Fibroblast of the aortic adventitia (primary cell): ENCODE results near the gene KNDC1. TPM values are rescaled to one million over a fixed set of nuclear protein-coding genes. Genes with fewer than 3 reads are reported as not detected.

Source experiments
- DNase-seq: peaks from one replicate; pipeline ENCODE4 v3.0.0-alpha.2; 2010; ENCODE audit warnings: low read depth
- H3K4me3 ChIP-seq: 2 replicates; pipeline ENCODE4 v1.5.1; 2011; ENCODE audit warnings: low read depth, mild to moderate bottlenecking, control low read depth, low read length, moderate library complexity
- CTCF ChIP-seq: IDR thresholded peaks from 2 replicates; pipeline ENCODE4 v1.5.1; 2011; ENCODE audit warnings: mild to moderate bottlenecking, low read length, control low read depth, inconsistent platforms; ENCODE audit not compliant: insufficient read depth
- total RNA-seq: library from RNA; depleted of rRNA; stranded (reverse); fragments of >200 nt; gene quantifications from 2 replicates; pipeline ENCODE4 v1.2.3, GENCODE V29; 2012; ENCODE audit warnings: low replicate concordance

KNDC1 gene
- total RNA-seq, 1 donor = under 0.01 TPM

GRCh38 chr10:133151543-133151972, 8.5 kb upstream of the KNDC1 start:
- H3K4me3 ChIP-seq = no peak overlapping the region
- no peak for TF ChIP-seq CTCF
- DNase-seq = no peak

GRCh38 chr10:133154411-133154810, 5.6 kb upstream of the KNDC1 start:
- no peak for TF ChIP-seq CTCF
- no peak for DNase-seq
- H3K4me3 ChIP-seq = no peak overlapping the region

GRCh38 chr10:133154996-133155778, 4.8 kb upstream of the KNDC1 start:
- H3K4me3 ChIP-seq = no peak overlapping the region
- no peak for TF ChIP-seq CTCF
- no peak for DNase-seq

- H3K4me3 ChIP-seq = no peak overlapping the region
- DNase-seq = peak; percentile 15
- TF ChIP-seq CTCF = no peak
These were observed 3.1 kb upstream of the KNDC1 start for GRCh38 chr10:133156674-133157579.

- no peak for DNase-seq
- TF ChIP-seq CTCF = no peak
- no peak overlapping the region for H3K4me3 ChIP-seq
These were observed 2.2 kb upstream of the KNDC1 start for GRCh38 chr10:133157662-133158436.

- TF ChIP-seq CTCF = no peak
- H3K4me3 ChIP-seq = no peak overlapping the region
- DNase-seq = no peak
These were observed 1.6 kb upstream of the KNDC1 start for GRCh38 chr10:133158437-133158755.
